Measurements from ENCODE around the gene OSBP. TPM values are rescaled to one million over a fixed set of nuclear protein-coding genes. Genes with fewer than 3 reads are reported as not detected.
"Not testable (repeated sequence)": the region's sequence is repeated elsewhere in the genome, so short reads cannot be mapped to it uniquely, and the experiment has no call there.

Gene OSBP
- 10 to 100 TPM; 39.4 to 39.6 TPM for total RNA-seq

- peaks cover 14% of the 10 kb centered on the region for H3K36me3 Mint-ChIP-seq
- no peaks in the 10 kb centered on the region for H3K9me3 Mint-ChIP-seq
- peak within 1 kb of the TSS; percentile 89 for H3K4me3 Mint-ChIP-seq
- H3K4me1 Mint-ChIP-seq = peaks cover 38% of the 10 kb centered on the region
- no peaks in the 10 kb centered on the region for H3K27me3 Mint-ChIP-seq
- peak; percentile 95 for DNase-seq
- peak within 1 kb of the TSS; percentile 98 for H3K27ac Mint-ChIP-seq
These were observed at the start of gene OSBP for GRCh38 chr11:59615637-59616395. TSS of gene OSBP (minus strand) at chr11:59615774. CDS start at chr11:59615664, 110 bp downstream.

- Mint-ChIP-seq H3K9me3 (no peaks in the 10 kb centered on the region), H3K4me1 (peaks cover 17% of the 10 kb centered on the region), H3K27me3 (no peaks in the 10 kb centered on the region), H3K4me3 (no peak overlapping the region), H3K27ac (peak overlapping the region; percentile 5), H3K36me3 (peaks cover 20% of the 10 kb centered on the region)
- no peak for DNase-seq
These were observed 45.0 kb upstream of the OSBP start for GRCh38 chr11:59660621-59661020.

GRCh38 chr11:59659981-59660380, 44.4 kb upstream of the OSBP start:
- H3K9me3 Mint-ChIP-seq = no peaks in the 10 kb centered on the region
- DNase-seq = no peak
- no peaks in the 10 kb centered on the region for H3K27me3 Mint-ChIP-seq
- peaks cover 22% of the 10 kb centered on the region for H3K36me3 Mint-ChIP-seq
- H3K4me1 Mint-ChIP-seq = peaks cover 17% of the 10 kb centered on the region
- peak overlapping the region; percentile 5 for H3K27ac Mint-ChIP-seq
- H3K4me3 Mint-ChIP-seq = no peak overlapping the region

- Mint-ChIP-seq H3K4me1 (peaks cover 9% of the 10 kb centered on the region), H3K36me3 (peaks cover 22% of the 10 kb centered on the region), H3K9me3 (no peaks in the 10 kb centered on the region), H3K4me3 (no peak overlapping the region), H3K27me3 (no peaks in the 10 kb centered on the region), H3K27ac (no peak overlapping the region)
- DNase-seq = no peak
These were observed 42.5 kb upstream of the OSBP start for GRCh38 chr11:59658036-59658435.

- Mint-ChIP-seq H3K36me3 (peaks cover 37% of the 10 kb centered on the region), H3K4me1 (no peaks in the 10 kb centered on the region), H3K4me3 (no peak overlapping the region), H3K27ac (no peak overlapping the region), H3K27me3 (no peaks in the 10 kb centered on the region), H3K9me3 (no peaks in the 10 kb centered on the region)
- DNase-seq = no peak
These were observed 39.3 kb upstream of the OSBP start for GRCh38 chr11:59654893-59655292.

GRCh38 chr11:59647245-59647980, 31.8 kb upstream of the OSBP start:
- no peak for DNase-seq
- no peaks in the 10 kb centered on the region for H3K9me3 Mint-ChIP-seq
- peak overlapping the region; percentile 16 for H3K27ac Mint-ChIP-seq
- H3K4me3 Mint-ChIP-seq = no peak overlapping the region
- H3K4me1 Mint-ChIP-seq = no peaks in the 10 kb centered on the region
- H3K36me3 Mint-ChIP-seq = peaks cover 48% of the 10 kb centered on the region
- H3K27me3 Mint-ChIP-seq = no peaks in the 10 kb centered on the region

- Mint-ChIP-seq H3K27me3 (no peaks in the 10 kb centered on the region), H3K27ac (no peak overlapping the region), H3K4me3 (no peak overlapping the region), H3K36me3 (peaks cover 41% of the 10 kb centered on the region), H3K4me1 (no peaks in the 10 kb centered on the region), H3K9me3 (no peaks in the 10 kb centered on the region)
- DNase-seq = no peak
These were observed 29.0 kb upstream of the OSBP start for GRCh38 chr11:59644528-59644927.

GRCh38 chr11:59643390-59643789, 27.8 kb upstream of the OSBP start:
- H3K36me3 Mint-ChIP-seq = peaks cover 45% of the 10 kb centered on the region
- DNase-seq = no peak
- no peak overlapping the region for H3K27ac Mint-ChIP-seq
- no peaks in the 10 kb centered on the region for H3K27me3 Mint-ChIP-seq
- H3K9me3 Mint-ChIP-seq = no peaks in the 10 kb centered on the region
- H3K4me3 Mint-ChIP-seq = no peak overlapping the region
- no peaks in the 10 kb centered on the region for H3K4me1 Mint-ChIP-seq

GRCh38 chr11:59641156-59641555, 25.6 kb upstream of the OSBP start:
- Mint-ChIP-seq H3K27me3 (no peaks in the 10 kb centered on the region), H3K36me3 (peaks cover 49% of the 10 kb centered on the region), H3K4me1 (peaks cover 3% of the 10 kb centered on the region), H3K27ac (no peak overlapping the region), H3K9me3 (no peaks in the 10 kb centered on the region), H3K4me3 (no peak overlapping the region)
- no peak for DNase-seq

GRCh38 chr11:59630493-59630892, 14.9 kb upstream of the OSBP start:
- no peaks in the 10 kb centered on the region for H3K9me3 Mint-ChIP-seq
- no peak overlapping the region for H3K4me3 Mint-ChIP-seq
- no peak overlapping the region for H3K27ac Mint-ChIP-seq
- DNase-seq = no peak
- H3K27me3 Mint-ChIP-seq = no peaks in the 10 kb centered on the region
- no peaks in the 10 kb centered on the region for H3K4me1 Mint-ChIP-seq
- H3K36me3 Mint-ChIP-seq = peaks cover 4% of the 10 kb centered on the region

- peaks cover 4% of the 10 kb centered on the region for H3K36me3 Mint-ChIP-seq
- no peaks in the 10 kb centered on the region for H3K9me3 Mint-ChIP-seq
- no peaks in the 10 kb centered on the region for H3K27me3 Mint-ChIP-seq
- DNase-seq = no peak
- H3K4me3 Mint-ChIP-seq = no peak overlapping the region
- H3K4me1 Mint-ChIP-seq = no peaks in the 10 kb centered on the region
- no peak overlapping the region for H3K27ac Mint-ChIP-seq
These were observed 14.4 kb upstream of the OSBP start for GRCh38 chr11:59629996-59630395.

- not testable (repeated sequence) for H3K4me1 Mint-ChIP-seq, H3K9me3 Mint-ChIP-seq, H3K27ac Mint-ChIP-seq, H3K4me3 Mint-ChIP-seq, DNase-seq, H3K27me3 Mint-ChIP-seq, H3K36me3 Mint-ChIP-seq
These were observed 11.4 kb upstream of the OSBP start for GRCh38 chr11:59626969-59627368.

- H3K4me3 Mint-ChIP-seq = no peak overlapping the region
- H3K36me3 Mint-ChIP-seq = no peaks in the 10 kb centered on the region
- no peaks in the 10 kb centered on the region for H3K9me3 Mint-ChIP-seq
- no peaks in the 10 kb centered on the region for H3K27me3 Mint-ChIP-seq
- H3K27ac Mint-ChIP-seq = no peak overlapping the region
- H3K4me1 Mint-ChIP-seq = no peaks in the 10 kb centered on the region
- no peak for DNase-seq
These were observed 10.1 kb upstream of the OSBP start for GRCh38 chr11:59625703-59626102.

GRCh38 chr11:59617876-59618275, 2.3 kb upstream of the OSBP start:
- Mint-ChIP-seq H3K9me3 (no peaks in the 10 kb centered on the region), H3K4me3 (no peak overlapping the region), H3K36me3 (peaks cover 13% of the 10 kb centered on the region), H3K27ac (no peak overlapping the region), H3K27me3 (no peaks in the 10 kb centered on the region), H3K4me1 (peaks cover 22% of the 10 kb centered on the region)
- no peak for DNase-seq

- Mint-ChIP-seq H3K9me3 (no peaks in the 10 kb centered on the region), H3K4me1 (peaks cover 35% of the 10 kb centered on the region), H3K27me3 (no peaks in the 10 kb centered on the region), H3K27ac (peak overlapping the region; percentile 98), H3K4me3 (peak overlapping the region; percentile 85), H3K36me3 (peaks cover 14% of the 10 kb centered on the region)
- DNase-seq = no peak
These were observed 915 bp upstream of the OSBP start for GRCh38 chr11:59616396-59616982.

Data from activated naive CD8-positive, alpha-beta T cell treated with anti-CD3 and anti-CD28 coated beads for 36 hours (primary cell).